HepG2 (cell line): ENCODE data around the gene TEKTIP1. TPM values are rescaled to one million over a fixed set of nuclear protein-coding genes. Genes with fewer than 3 reads are reported as not detected.

ENCODE experiments used
- ATAC-seq: fragments of 200-7000 bp; cut with Tn5 transposase; 3 replicates; pipeline ENCODE4 v1.9.1; 2020; ENCODE audit warnings: mild to moderate bottlenecking, moderate library complexity
- BruUV-seq: library from RNA; stranded (reverse); fragments of 400-500 nt; replicated peaks from 2 replicates; lab custom pipeline; 2021; lab: Mats Ljungman, UMichigan
- CTCF ChIA-PET: fragments of 300-600 bp; formaldehyde crosslinking; extraction: SDS; loops from one replicate; lab custom pipeline; 2021; ENCODE audit warnings: low total read pairs, inconsistent platforms, low intra/inter-chr PET ratio; lab: Yijun Ruan, JAX
- POLR2A ChIA-PET: fragments of 350-600 bp; sonication (Branson Sonifier 250); formaldehyde crosslinking; loops from one replicate; lab custom pipeline; 2020; ENCODE audit warnings: antibody characterized with exemption, inconsistent platforms; lab: Yijun Ruan, JAX
- DNase-seq: peaks from one replicate; pipeline ENCODE4 v3.0.0-alpha.2; 2015; ENCODE audit warnings: low spot score
- FAIRE-seq: peaks from 3 replicates; lab custom pipeline; 2011; peaks lifted over from hg19 to GRCh38; lab: Jason Lieb, UNC
- H2AFZ ChIP-seq: one replicate; pipeline ENCODE4 v1.6.1; 2011; ENCODE audit warnings: low read length, inconsistent platforms
- H3K27ac ChIP-seq: fragments of 300-600 bp; 3 replicates; pipeline ENCODE4 v1.8.0; 2011; ENCODE audit warnings: mixed run types, mild to moderate bottlenecking, mixed read lengths, low read length, inconsistent platforms; ENCODE audit not compliant: insufficient read depth; ENCODE audit errors: extremely low read length
- H3K27me3 ChIP-seq, 2 experiments: fragments of 200-600 bp in 1 of 2; 2 replicates in 1 of 2; 3 replicates in 1 of 2; pipeline versions ENCODE4 v1.6.0 to v1.8.0; 2011; ENCODE audit warnings: low read length in 2 of 2, mild to moderate bottlenecking in 2 of 2, moderate library complexity in 2 of 2, inconsistent platforms in 1 of 2; ENCODE audit not compliant: insufficient read depth in 2 of 2, control insufficient read depth in 1 of 2
- H3K36me3 ChIP-seq, 2 experiments: fragments of 200-600 bp in 1 of 2; replicated peaks in 1 of 2; 2 replicates in 1 of 2; 3 replicates in 1 of 2; pipeline versions ENCODE4 v1.5.1 to v1.8.0; 2011; ENCODE audit warnings: low read length in 2 of 2, inconsistent platforms in 1 of 2; ENCODE audit not compliant: insufficient read depth in 2 of 2, control insufficient read depth in 1 of 2
- H3K4me1 ChIP-seq: 2 replicates; pipeline ENCODE4 v1.5.1; 2012; ENCODE audit warnings: low read length, inconsistent platforms; ENCODE audit not compliant: insufficient read depth
- H3K4me2 ChIP-seq: 2 replicates; pipeline ENCODE4 v1.6.0; 2011; ENCODE audit warnings: low read depth, low read length, inconsistent platforms
- H3K4me3 ChIP-seq, 3 experiments: fragments of 200-600 bp in 1 of 3; sonication (generic), shearing (Covaris generic) in 1 of 3; replicated peaks in 1 of 3; 2 replicates each; pipeline ENCODE4 v1.5.1; 2011 to 2016; ENCODE audit warnings: low read length in 3 of 3, inconsistent platforms in 2 of 3, low read depth in 2 of 3, mild to moderate bottlenecking in 2 of 3, control low read depth in 1 of 3, mixed read lengths in 1 of 3; ENCODE audit not compliant: insufficient read depth in 1 of 3
- H3K79me2 ChIP-seq: one replicate; pipeline ENCODE4 v1.6.1; 2011; ENCODE audit warnings: low read length, inconsistent platforms; ENCODE audit not compliant: insufficient read depth
- H3K9ac ChIP-seq: 2 replicates; pipeline ENCODE4 v1.6.0; 2011; ENCODE audit warnings: mild to moderate bottlenecking, low read depth, low read length, inconsistent platforms; ENCODE audit not compliant: insufficient read depth
- H3K9me3 ChIP-seq: 2 replicates; pipeline ENCODE4 v1.5.1; 2012; ENCODE audit warnings: mild to moderate bottlenecking, low read length
- H4K20me1 ChIP-seq: 2 replicates; pipeline ENCODE4 v1.6.0; 2011; ENCODE audit warnings: inconsistent platforms, mild to moderate bottlenecking, low read length, moderate library complexity; ENCODE audit not compliant: insufficient read depth
- CC2D1A ChIP-seq: sonication (generic); formaldehyde crosslinking; IDR thresholded peaks from 2 replicates; pipeline ENCODE4 v1.8.1; 2023; ENCODE audit warnings: mild to moderate bottlenecking, missing genetic modification reagents
- CHD4 ChIP-seq: fragments of 200-600 bp; sonication (generic); IDR thresholded peaks from 2 replicates; pipeline ENCODE4 v1.7.0; 2017; ENCODE audit warnings: mild to moderate bottlenecking, low read length, borderline replicate concordance
- CREB3 ChIP-seq: sonication (generic); formaldehyde crosslinking; IDR thresholded peaks from 2 replicates; pipeline ENCODE4 v1.5.0; 2020; ENCODE audit warnings: missing genetic modification reagents
- EEA1 ChIP-seq: sonication (generic); formaldehyde crosslinking; IDR thresholded peaks from 2 replicates; pipeline ENCODE4 v1.5.1; 2020; ENCODE audit warnings: mild to moderate bottlenecking, missing genetic modification reagents, borderline replicate concordance
- GMEB2 ChIP-seq: IDR thresholded peaks from 2 replicates; pipeline ENCODE4 v1.6.1; 2016; ENCODE audit warnings: missing biosample characterization, missing genetic modification reagents, low read depth
- LCORL ChIP-seq, 2 experiments: fragments of 450-650 bp in 1 of 2; sonication (generic) in 1 of 2; formaldehyde crosslinking in 1 of 2; IDR thresholded peaks; 2 replicates each; pipeline versions ENCODE4 v1.5.0 to v1.6.1; 2017 to 2020; ENCODE audit warnings: antibody characterized with exemption in 1 of 2, missing genetic modification reagents in 1 of 2
- NCOA2 ChIP-seq: sonication (generic); formaldehyde crosslinking; IDR thresholded peaks from 2 replicates; pipeline ENCODE4 v1.8.0; 2022; ENCODE audit warnings: inconsistent platforms
- TP53 ChIP-seq: sonication (generic); formaldehyde crosslinking; conservative IDR thresholded peaks from 2 replicates; pipeline ENCODE4 v1.4.0; 2020; ENCODE audit warnings: missing genetic modification reagents
- ZNF160 ChIP-seq: sonication (generic); formaldehyde crosslinking; IDR thresholded peaks from 2 replicates; pipeline ENCODE4 v1.8.0; 2022; ENCODE audit warnings: mild to moderate bottlenecking, inconsistent platforms, missing genetic modification reagents
- ZNF205 ChIP-seq: IDR thresholded peaks from 2 replicates; pipeline ENCODE4 v1.6.1; 2018; ENCODE audit warnings: missing biosample characterization, missing genetic modification reagents
- ZNF503 ChIP-seq: sonication (generic); formaldehyde crosslinking; IDR thresholded peaks from 2 replicates; pipeline ENCODE4 v1.4.0; 2020; ENCODE audit warnings: missing genetic modification reagents
- ZNF749 ChIP-seq: sonication (generic); formaldehyde crosslinking; IDR thresholded peaks from 2 replicates; pipeline ENCODE4 v1.8.0; 2022; ENCODE audit warnings: mild to moderate bottlenecking, missing genetic modification reagents, moderate library complexity, borderline replicate concordance
- ZSCAN25 ChIP-seq: sonication (generic); formaldehyde crosslinking; IDR thresholded peaks from 2 replicates; pipeline ENCODE4 v1.8.0; 2022; ENCODE audit warnings: mild to moderate bottlenecking, missing genetic modification reagents
- WGBS: methylation state at CpG from one replicate; pipeline ENCODE4 v1.1.6; 2017; ENCODE audit warnings: low lambda C conversion rate; 5-methylcytosine and 5-hydroxymethylcytosine counted together
- in situ Hi-C: cut with HindIII; loops from 2 replicates; pipeline ENCODE4 v1.10.0; 2017; ENCODE audit warnings: low pct_unique_long_range_greater_than_20kb; ENCODE audit not compliant: extremely low pct_ligation_motif_present
- intact Hi-C: fragments of 100-400 bp; cut with micrococcal nuclease; formaldehyde crosslinking; loops from one replicate; pipeline ENCODE4 v1.10.0; 2022; ENCODE audit not compliant: unreplicated experiment
- polyA plus RNA-seq, 8 experiments: library from polyadenylated mRNA; depleted of rRNA in 3 of 8; stranded (reverse) in 7 of 8; unstranded in 1 of 8; fragments of >200 nt; fragmentation: Illumina TruSeq in 4 of 8; extraction: Trizol in 4 of 8; gene quantifications; 2 replicates each; pipeline versions ENCODE4 v1.2.1 to v1.2.3, GENCODE V29; 2011 to 2016; ENCODE audit warnings: low read depth in 4 of 8, missing spikeins in 1 of 8, mixed read lengths in 1 of 8; ENCODE audit not compliant: insufficient read depth in 1 of 8
- total RNA-seq, 5 experiments: library from RNA; depleted of rRNA; stranded (reverse); fragments of >200 nt; fragmentation: Illumina TruSeq; extraction: Trizol; gene quantifications; 2 replicates each; pipeline ENCODE4 v1.2.3, GENCODE V29; 2016; ENCODE audit warnings: low read depth in 1 of 5

The TEKTIP1 gene
- total and polyA plus RNA-seq, 2 of the 13 experiments (the other 11 are each of a cell fraction or from before 2014, with no cell fraction given): not detected

- ChIA-PET CTCF (no interaction called here), POLR2A (no interaction called here)
- Histone ChIP-seq H3K4me2 (no peak overlapping the region), H4K20me1 (peaks cover 18% of the 10 kb centered on the region; the same call in 1 of the 2 replicates), H3K27ac (no peak overlapping the region), H3K27me3 (no peaks in the 10 kb centered on the region), H3K36me3 (peaks cover 5 to 20% of the 10 kb centered on the region in 2 experiments; a peak in 4 of 5 replicates), H3K4me3 (no peak overlapping the region), H2AFZ (no peak overlapping the region), H3K4me1 (peaks cover 22% of the 10 kb centered on the region), H3K9me3 (no peaks in the 10 kb centered on the region), H3K79me2 (peaks cover 65% of the 10 kb centered on the region), H3K9ac (no peak overlapping the region)
- ATAC-seq (no peak), DNase-seq (no peak), FAIRE-seq (no peak)
- BruUV-seq: no TSS peak
- in situ Hi-C loops: no loop called here
- intact Hi-C loops: loop anchor here (5.0 kb wide), 1 partner anchor 63 kb away; the partner anchor contains the start of gene HMG20B
- TF ChIP-seq ZNF749 (CRISPR knock-in tag): no peak
- no peak for TF ChIP-seq LCORL (IDR thresholded peaks at IDR 0.05)
- TF ChIP-seq LCORL (CRISPR knock-in tag; IDR thresholded peaks at IDR 0.05): no peak
- no peak for TF ChIP-seq CC2D1A (CRISPR knock-in tag)
- no peak for TF ChIP-seq NCOA2 (CRISPR knock-in tag)
- TF ChIP-seq CHD4: no peak
- 96% methylated on average over 4 of the region's 15 CpGs for WGBS
These were observed 29.4 kb upstream of the TEKTIP1 start for GRCh38 chr19:3509566-3509989.

- intact Hi-C loops: no loop called here
- no peak overlapping the region for H3K27ac ChIP-seq
- no peak overlapping the region for H3K4me3 ChIP-seq
- WGBS: 98% methylated on average over 19 of the region's 22 CpGs
- H3K9me3 ChIP-seq: no peaks in the 10 kb centered on the region
- H3K36me3 ChIP-seq: peaks cover 5 to 20% of the 10 kb centered on the region in 2 experiments; a peak in 4 of 5 replicates
- H3K27me3 ChIP-seq: no peaks in the 10 kb centered on the region
- ATAC-seq: no peak
- CTCF ChIA-PET: no interaction called here
- DNase-seq: no peak
- H3K4me1 ChIP-seq: peaks cover 12% of the 10 kb centered on the region
- no TSS peak for BruUV-seq
- no peak overlapping the region for H2AFZ ChIP-seq
- POLR2A ChIA-PET: no interaction called here
- peaks cover 72% of the 10 kb centered on the region for H3K79me2 ChIP-seq
- FAIRE-seq: no peak
- no peak overlapping the region for H3K9ac ChIP-seq
- in situ Hi-C loops: no loop called here
- H4K20me1 ChIP-seq: peaks cover 18% of the 10 kb centered on the region; the same call in 1 of the 2 replicates
- H3K4me2 ChIP-seq: no peak overlapping the region
- no peak for TF ChIP-seq ZNF160 (CRISPR knock-in tag)
- no peak for TF ChIP-seq ZSCAN25 (CRISPR knock-in tag)
- no peak for TF ChIP-seq GMEB2 (CRISPR knock-in tag)
- TF ChIP-seq ZNF503 (CRISPR knock-in tag): no peak
- no peak for TF ChIP-seq ZNF205
- no peak for TF ChIP-seq TP53 (CRISPR knock-in tag)
- no peak for TF ChIP-seq EEA1 (CRISPR knock-in tag)
- no peak for TF ChIP-seq CREB3
These were observed 28.2 kb upstream of the TEKTIP1 start for GRCh38 chr19:3510727-3511126.
